Body of pancreas (tissue), 4 donors: Measurements from ENCODE around the gene RFXAP. TPM values are rescaled to one million over a fixed set of nuclear protein-coding genes. Genes with fewer than 3 reads are reported as not detected.

Experiments
- ATAC-seq: fragments of 150-250 bp; one replicate; pipeline ENCODE4 v1.9.1; 2016
- DNase-seq, 4 donors: peaks; one replicate each; pipeline ENCODE4 v3.0.0-alpha.2; 2019
- H3K27ac ChIP-seq, 4 donors: fragments of 200-600 bp; sonication (generic); 1 replicate in 3 of 4; 2 replicates in 1 of 4; pipeline versions ENCODE4 v1.5.1 to v1.6.1; 2016 to 2019; ENCODE audit warnings: mild to moderate bottlenecking in 1 of 4, mixed read lengths in 1 of 4, moderate library complexity in 1 of 4
- H3K27me3 ChIP-seq, 2 donors: fragments of 200-600 bp; sonication (generic); one replicate each; pipeline ENCODE4 v1.6.0; 2016; ENCODE audit warnings: mild to moderate bottlenecking in 1 of 2
- H3K36me3 ChIP-seq, 2 donors: fragments of 200-600 bp; sonication (generic); replicated peaks in 1 of 2; 2 replicates each; pipeline ENCODE4 v1.5.1; 2016; ENCODE audit warnings: low read depth in 2 of 2; ENCODE audit not compliant: insufficient read depth in 1 of 2
- H3K4me1 ChIP-seq: fragments of 200-600 bp; sonication (generic); one replicate; pipeline ENCODE4 v1.6.0; 2016
- H3K4me3 ChIP-seq, 2 donors: fragments of 200-600 bp; sonication (generic); 1 replicate in 1 of 2; 2 replicates in 1 of 2; pipeline ENCODE4 v1.5.1; 2016 to 2019
- H3K9me3 ChIP-seq, 3 donors: fragments of 200-600 bp; sonication (generic); 1 replicate in 2 of 3; 2 replicates in 1 of 3; pipeline ENCODE4 v1.5.1; 2016
- CTCF ChIP-seq, 7 experiments: fragments of 450-650 bp in 4 of 7; fragments of 200-600 bp in 3 of 7; sonication (generic) in 3 of 7; IDR thresholded peaks; one replicate each; pipeline ENCODE4 v1.5.1; 2016 to 2019; ENCODE audit warnings: antibody characterized with exemption in 7 of 7
- POLR2A ChIP-seq, 3 donors: fragments of 450-650 bp; IDR thresholded peaks; one replicate each; pipeline ENCODE4 v1.6.1; 2016; ENCODE audit warnings: antibody characterized with exemption in 3 of 3, mild to moderate bottlenecking in 2 of 3
- WGBS, 2 donors: methylation state at CpG; one replicate each; pipeline ENCODE4 v1.1.5; 2017; 5-methylcytosine and 5-hydroxymethylcytosine counted together
- intact Hi-C: fragments of 100-400 bp; cut with DNase I; formaldehyde crosslinking; loops from one replicate; pipeline ENCODE4 v1.15.1; 2023
- total RNA-seq, 2 donors: library from RNA; depleted of rRNA; stranded (reverse); fragments of >200 nt; gene quantifications; one replicate each; pipeline ENCODE4 v1.1.0, GENCODE V29; 2016

Gene RFXAP
- total RNA-seq, 2 donors from 2014 or later, result 0.33 to 7.0 TPM

GRCh38 chr13:36857253-36857652, 38.2 kb downstream of the RFXAP start:
- intact Hi-C loops, result no loop called here
- no peak for ATAC-seq
- no peaks in the 10 kb centered on the region for H3K36me3 ChIP-seq
- TF ChIP-seq CTCF (IDR thresholded peaks at IDR 0.05) (no peak), POLR2A (IDR thresholded peaks at IDR 0.05) (no peak)
- DNase-seq, result no peak
- H3K27me3 ChIP-seq, result peaks cover 0 to 3% of the 10 kb centered on the region in 2 donors
- H3K27ac ChIP-seq, result no peak overlapping the region
- H3K4me3 ChIP-seq, result no peak overlapping the region
- no peaks in the 10 kb centered on the region for H3K9me3 ChIP-seq
- no peaks in the 10 kb centered on the region for H3K4me1 ChIP-seq

- H3K4me3 ChIP-seq, result no peak overlapping the region
- peak in 5 of 7 experiments; percentile 29 to 48 (median 41) for TF ChIP-seq CTCF (IDR thresholded peaks at IDR 0.05)
- no peak for TF ChIP-seq POLR2A (IDR thresholded peaks at IDR 0.05)
- H3K27ac ChIP-seq, result no peak overlapping the region
- H3K4me1 ChIP-seq, result no peaks in the 10 kb centered on the region
- H3K27me3 ChIP-seq, result peaks cover 0 to 3% of the 10 kb centered on the region in 2 donors
- no peaks in the 10 kb centered on the region for H3K9me3 ChIP-seq
- H3K36me3 ChIP-seq, result no peaks in the 10 kb centered on the region
- intact Hi-C loops, result no loop called here
- ATAC-seq (peak; percentile 60), DNase-seq (peak in 1 of 4 donors; percentile 7)
- 24 to 30% methylated on average over 3 of the region's 3 CpGs for WGBS, 2 donors
These were observed 39.3 kb downstream of the RFXAP start for GRCh38 chr13:36858290-36858689.

GRCh38 chr13:36859259-36859658, 40.2 kb downstream of the RFXAP start:
- DNase-seq, result no peak
- Histone ChIP-seq H3K27me3 (peaks cover 0 to 3% of the 10 kb centered on the region in 2 donors), H3K4me1 (no peaks in the 10 kb centered on the region), H3K9me3 (no peaks in the 10 kb centered on the region), H3K4me3 (no peak overlapping the region), H3K27ac (no peak overlapping the region), H3K36me3 (no peaks in the 10 kb centered on the region)
- TF ChIP-seq POLR2A (IDR thresholded peaks at IDR 0.05), result no peak
- no peak for TF ChIP-seq CTCF (IDR thresholded peaks at IDR 0.05)
- no peak for ATAC-seq
- whole genome bisulfite sequencing, 2 donors, result 50 to 74% methylated on average over 4 of the region's 4 CpGs
- intact Hi-C loops, result no loop called here

GRCh38 chr13:36862002-36862685, 43.1 kb downstream of the RFXAP start:
- WGBS, 2 donors, result 66 to 70% methylated on average over 6 of the region's 6 CpGs
- TF ChIP-seq CTCF (IDR thresholded peaks at IDR 0.05) (no peak), POLR2A (IDR thresholded peaks at IDR 0.05) (no peak)
- intact Hi-C loops, result no loop called here
- Histone ChIP-seq H3K4me3 (no peak overlapping the region), H3K36me3 (no peaks in the 10 kb centered on the region), H3K9me3 (no peaks in the 10 kb centered on the region), H3K27ac (no peak overlapping the region), H3K27me3 (peaks cover 0 to 3% of the 10 kb centered on the region in 2 donors), H3K4me1 (no peaks in the 10 kb centered on the region)
- DNase-seq (no peak), ATAC-seq (no peak)

GRCh38 chr13:36862722-36863121, 43.7 kb downstream of the RFXAP start:
- H3K27ac ChIP-seq, result no peak overlapping the region
- 59 to 66% methylated on average over 7 of the region's 7 CpGs for WGBS, 2 donors

More at GRCh38 chr13:36862722-36863121, 43.7 kb downstream of the RFXAP start:
- peaks cover 0 to 3% of the 10 kb centered on the region in 2 donors for H3K27me3 ChIP-seq
- intact Hi-C loops, result no loop called here
- ATAC-seq (no peak), DNase-seq (no peak)
- H3K9me3 ChIP-seq, result no peaks in the 10 kb centered on the region
- TF ChIP-seq POLR2A (IDR thresholded peaks at IDR 0.05), result no peak
- no peak for TF ChIP-seq CTCF (IDR thresholded peaks at IDR 0.05)
- H3K4me3 ChIP-seq, result no peak overlapping the region
- H3K36me3 ChIP-seq, result no peaks in the 10 kb centered on the region
- H3K4me1 ChIP-seq, result no peaks in the 10 kb centered on the region
